ENCODE results near the gene GATAD2B. TPM values are rescaled to one million over a fixed set of nuclear protein-coding genes. Genes with fewer than 3 reads are reported as not detected.

Gene GATAD2B
- total and polyA plus RNA-seq, 9 donors = 11.2 to 73.0 (median 55.8) TPM

GRCh38 chr1:153796786-153797659, 125.7 kb downstream of the GATAD2B start:
- no peak overlapping the region for H3K27ac ChIP-seq
- H3K4me3 ChIP-seq = no peak overlapping the region
- 49 to 58% (median 52%) methylated on average over 26 of the region's 26 CpGs for WGBS, 3 donors
- H3K9me3 ChIP-seq = no peaks in the 10 kb centered on the region
- intact Hi-C loops (cut with DNase I) = loop anchor here (2.0 to 10.0 kb wide), 6 partner anchors 148 to 188 kb away; partner anchors contain the start of genes DENND4B (in 2 of the 4), RAB13 (in 2 of the 4) and CRTC2 (in 1 of the 4)
- TF ChIP-seq, protein P1, sequence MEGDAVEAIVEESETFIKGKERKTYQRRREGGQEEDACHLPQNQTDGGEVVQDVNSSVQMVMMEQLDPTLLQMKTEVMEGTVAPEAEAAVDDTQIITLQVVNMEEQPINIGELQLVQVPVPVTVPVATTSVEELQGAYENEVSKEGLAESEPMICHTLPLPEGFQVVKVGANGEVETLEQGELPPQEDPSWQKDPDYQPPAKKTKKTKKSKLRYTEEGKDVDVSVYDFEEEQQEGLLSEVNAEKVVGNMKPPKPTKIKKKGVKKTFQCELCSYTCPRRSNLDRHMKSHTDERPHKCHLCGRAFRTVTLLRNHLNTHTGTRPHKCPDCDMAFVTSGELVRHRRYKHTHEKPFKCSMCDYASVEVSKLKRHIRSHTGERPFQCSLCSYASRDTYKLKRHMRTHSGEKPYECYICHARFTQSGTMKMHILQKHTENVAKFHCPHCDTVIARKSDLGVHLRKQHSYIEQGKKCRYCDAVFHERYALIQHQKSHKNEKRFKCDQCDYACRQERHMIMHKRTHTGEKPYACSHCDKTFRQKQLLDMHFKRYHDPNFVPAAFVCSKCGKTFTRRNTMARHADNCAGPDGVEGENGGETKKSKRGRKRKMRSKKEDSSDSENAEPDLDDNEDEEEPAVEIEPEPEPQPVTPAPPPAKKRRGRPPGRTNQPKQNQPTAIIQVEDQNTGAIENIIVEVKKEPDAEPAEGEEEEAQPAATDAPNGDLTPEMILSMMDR (IDR thresholded peaks at IDR 0.05) = peak; percentile 79 to 83 (median 81)
- TF ChIP-seq POLR2A (IDR thresholded peaks at IDR 0.05) = no peak
- H3K4me1 ChIP-seq (ENCODE audit: insufficient read depth) = no peaks in the 10 kb centered on the region
- H3K36me3 ChIP-seq = no peaks in the 10 kb centered on the region
- peak; percentile 72 to 88 (median 79) for DNase-seq
- no peaks in the 10 kb centered on the region for H3K27me3 ChIP-seq

- intact Hi-C loops (cut with DNase I) = loop anchor here (2.0 to 10.0 kb wide), 6 partner anchors 149 to 189 kb away; partner anchors contain the start of genes DENND4B (in 2 of the 4), RAB13 (in 2 of the 4) and CRTC2 (in 1 of the 4)
- no peaks in the 10 kb centered on the region for H3K36me3 ChIP-seq
- H3K4me3 ChIP-seq = no peak overlapping the region
- H3K4me1 ChIP-seq (ENCODE audit: insufficient read depth) = no peaks in the 10 kb centered on the region
- H3K27ac ChIP-seq = no peak overlapping the region
- DNase-seq = peak in 3 of 5 donors; percentile 10 to 31 (median 23)
- H3K27me3 ChIP-seq = no peaks in the 10 kb centered on the region
- H3K9me3 ChIP-seq = no peaks in the 10 kb centered on the region
- WGBS, 3 donors = 77 to 97% (median 81%) methylated on average over 9 of the region's 9 CpGs
- TF ChIP-seq POLR2A (IDR thresholded peaks at IDR 0.05) (no peak), EP300 (IDR thresholded peaks at IDR 0.05) (no peak)
- TF ChIP-seq, protein P1 (IDR thresholded peaks at IDR 0.05) = no peak
Observed at GRCh38 chr1:153795934-153796785, 126.6 kb downstream of the GATAD2B start.

DNA sequence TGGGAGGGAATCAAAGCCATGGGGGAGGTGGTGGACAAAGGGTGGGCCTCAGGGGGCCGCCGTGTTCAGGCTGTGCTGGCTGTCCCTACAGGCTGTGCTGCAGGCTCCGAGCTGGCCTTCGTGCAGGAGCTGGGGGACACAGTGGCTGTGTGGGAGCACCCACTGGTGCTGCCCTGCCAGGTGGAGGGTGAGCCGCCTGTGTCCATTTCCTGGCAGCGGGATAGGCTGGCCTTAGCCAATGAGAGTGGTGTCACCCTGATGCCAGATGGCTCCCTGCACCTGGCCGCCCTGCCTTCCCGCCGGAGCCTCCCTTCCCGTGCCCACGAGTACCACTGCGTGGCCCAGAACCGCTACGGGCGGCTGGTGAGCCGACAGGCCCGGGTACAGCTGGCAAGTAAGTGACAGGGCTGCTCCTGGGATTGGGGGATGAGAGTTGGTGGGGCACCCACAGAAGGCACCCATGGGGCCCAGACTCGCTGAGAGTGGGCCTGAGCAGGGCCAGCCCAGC, 127.4 kb downstream of the GATAD2B start:
- Histone ChIP-seq H3K4me3 (no peak overlapping the region), H3K9me3 (no peaks in the 10 kb centered on the region), H3K4me1 (ENCODE audit: insufficient read depth) (no peaks in the 10 kb centered on the region), H3K27ac (no peak overlapping the region), H3K27me3 (no peaks in the 10 kb centered on the region), H3K36me3 (no peaks in the 10 kb centered on the region)
- intact Hi-C loops (cut with DNase I) = loop anchor here (5.0 to 10.0 kb wide), 5 partner anchors 149 to 189 kb away; partner anchors contain the start of genes DENND4B (in 2 of the 4), RAB13 (in 2 of the 4) and CRTC2 (in 1 of the 4)
- TF ChIP-seq POLR2A (IDR thresholded peaks at IDR 0.05) (no peak), EP300 (IDR thresholded peaks at IDR 0.05) (no peak)
- TF ChIP-seq, protein P1 (IDR thresholded peaks at IDR 0.05) = no peak
- 62 to 65% (median 62%) methylated on average over 17 to 18 of the region's 18 CpGs for WGBS, 3 donors
- peak in 1 of 5 donors; percentile 13 for DNase-seq

Measured in ovary (tissue), 9 donors.